IMR-90 (cell line): ENCODE measurements around the gene SMIM41. TPM values are rescaled to one million over a fixed set of nuclear protein-coding genes. Genes with fewer than 3 reads are reported as not detected.

Experiments used
- ATAC-seq: fragments of 200-7000 bp; cut with Tn5 transposase; 2 replicates; pipeline ENCODE4 v1.9.1; 2020; ENCODE audit warnings: low read depth, mild to moderate bottlenecking, moderate library complexity
- BruUV-seq: library from RNA; stranded (reverse); fragments of 400-500 nt; replicated peaks from 2 replicates; lab custom pipeline; 2021; lab: Mats Ljungman, UMichigan
- CTCF ChIA-PET: fragments of 300-600 bp; formaldehyde crosslinking; extraction: SDS; loops from one replicate; lab custom pipeline; 2021; ENCODE audit warnings: antibody characterized with exemption; lab: Yijun Ruan, JAX
- POLR2A ChIA-PET: fragments of 300-600 bp; sonication (Branson Sonifier 250); formaldehyde crosslinking; loops from one replicate; lab custom pipeline; 2022; ENCODE audit warnings: antibody characterized with exemption; ENCODE audit not compliant: unreplicated experiment; lab: Charles Lee
- DNase-seq: peaks from one replicate; pipeline ENCODE4 v3.0.0; 2013
- H2AFZ ChIP-seq: replicated peaks from 2 replicates; pipeline ENCODE3; 2013; ENCODE audit warnings: low read length, mild to moderate bottlenecking; ENCODE audit not compliant: poor library complexity
- H2AK5ac ChIP-seq: 2 replicates; pipeline ENCODE4 v1.6.1; 2013; ENCODE audit warnings: low read depth, low read length, inconsistent platforms
- H2AK9ac ChIP-seq: replicated peaks from 2 replicates; pipeline ENCODE3; 2013; ENCODE audit warnings: mild to moderate bottlenecking, low read depth, low read length, moderate library complexity; ENCODE audit not compliant: poor library complexity
- H2BK120ac ChIP-seq: 2 replicates; pipeline ENCODE4 v1.6.1; 2013; ENCODE audit warnings: low read depth, low read length, inconsistent platforms
- H2BK15ac ChIP-seq: 3 replicates; pipeline ENCODE4 v1.6.1; 2013; ENCODE audit warnings: low read depth, low read length, inconsistent platforms
- H2BK20ac ChIP-seq: 2 replicates; pipeline ENCODE4 v1.6.1; 2013; ENCODE audit warnings: low read depth, mild to moderate bottlenecking, inconsistent platforms, low read length, moderate library complexity
- H2BK5ac ChIP-seq: 2 replicates; pipeline ENCODE4 v1.6.1; 2013; ENCODE audit warnings: mild to moderate bottlenecking, low read depth, low read length, inconsistent platforms; ENCODE audit not compliant: poor library complexity, severe bottlenecking
- H3K14ac ChIP-seq: replicated peaks from 2 replicates; pipeline ENCODE4 v1.6.1; 2013; ENCODE audit warnings: low read depth, low read length, inconsistent platforms
- H3K18ac ChIP-seq: 2 replicates; pipeline ENCODE4 v1.6.1; 2013; ENCODE audit warnings: low read depth, low read length, control low read depth
- H3K23ac ChIP-seq: 2 replicates; pipeline ENCODE4 v1.6.1; 2013; ENCODE audit warnings: low read depth, low read length, inconsistent platforms
- H3K27ac ChIP-seq: 2 replicates; pipeline ENCODE4 v1.5.1; 2013; ENCODE audit warnings: mild to moderate bottlenecking, control low read depth, low read length; ENCODE audit not compliant: insufficient read depth
- H3K27me3 ChIP-seq: 2 replicates; pipeline ENCODE4 v1.6.1; 2013; ENCODE audit warnings: low read length; ENCODE audit not compliant: control insufficient read depth, insufficient read depth
- H3K36me3 ChIP-seq: 2 replicates; pipeline ENCODE4 v1.6.1; 2013; ENCODE audit warnings: low read length, mixed read lengths; ENCODE audit not compliant: control insufficient read depth, insufficient read depth
- H3K4ac ChIP-seq: 2 replicates; pipeline ENCODE4 v1.6.1; 2013; ENCODE audit warnings: low read depth, low read length, inconsistent platforms
- H3K4me1 ChIP-seq: 2 replicates; pipeline ENCODE4 v1.6.1; 2013; ENCODE audit warnings: low read length, mixed read lengths; ENCODE audit not compliant: control insufficient read depth, insufficient read depth
- H3K4me2 ChIP-seq: 2 replicates; pipeline ENCODE4 v1.6.1; 2013; ENCODE audit warnings: low read depth, mild to moderate bottlenecking, control low read depth, low read length, moderate library complexity
- H3K4me3 ChIP-seq: 2 replicates; pipeline ENCODE4 v1.5.1; 2013; ENCODE audit warnings: low read depth, mild to moderate bottlenecking, control low read depth, low read length, moderate library complexity; ENCODE audit not compliant: insufficient read depth
- H3K56ac ChIP-seq: 2 replicates; pipeline ENCODE4 v1.6.1; 2013; ENCODE audit warnings: low read length, inconsistent platforms; ENCODE audit not compliant: insufficient read depth; ENCODE audit errors: extremely low read depth
- H3K79me1 ChIP-seq, 2 experiments: 2 replicates each; pipeline ENCODE4 v1.6.1; 2013; ENCODE audit warnings: low read length in 2 of 2, inconsistent platforms in 1 of 2, low read depth in 1 of 2
- H3K9ac ChIP-seq: 2 replicates; pipeline ENCODE4 v1.6.1; 2013; ENCODE audit warnings: low read depth, low read length, control low read depth
- H3K9me1 ChIP-seq: 2 replicates; pipeline ENCODE4 v1.6.1; 2013; ENCODE audit warnings: low read length, inconsistent platforms; ENCODE audit not compliant: insufficient read depth
- H3K9me3 ChIP-seq: 2 replicates; pipeline ENCODE4 v1.6.1; 2013; ENCODE audit warnings: low read length; ENCODE audit not compliant: control insufficient read depth, insufficient read depth
- H4K20me1 ChIP-seq: 2 replicates; pipeline ENCODE4 v1.6.1; 2013; ENCODE audit warnings: low read length, inconsistent platforms; ENCODE audit not compliant: insufficient read depth
- H4K5ac ChIP-seq: 2 replicates; pipeline ENCODE4 v1.6.1; 2013; ENCODE audit warnings: mild to moderate bottlenecking, low read depth, low read length, control low read depth
- H4K8ac ChIP-seq, 2 experiments: 2 replicates each; pipeline ENCODE4 v1.6.1; 2013; ENCODE audit warnings: low read depth in 2 of 2, low read length in 2 of 2, control low read depth in 1 of 2, inconsistent platforms in 1 of 2
- H4K91ac ChIP-seq: 2 replicates; pipeline ENCODE4 v1.6.1; 2013; ENCODE audit warnings: low read depth, low read length, inconsistent platforms; ENCODE audit not compliant: insufficient read depth
- BHLHE40 ChIP-seq: fragments of 150-350 bp; IDR thresholded peaks from 2 replicates; pipeline ENCODE4 v1.6.1; 2016; ENCODE audit warnings: mild to moderate bottlenecking, low read depth, low read length
- CEBPB ChIP-seq: IDR thresholded peaks from 2 replicates; pipeline ENCODE4 v1.6.1; 2012; ENCODE audit warnings: low read depth, low read length, improper control_type of control experiment
- CHD1 ChIP-seq: IDR thresholded peaks from 2 replicates; pipeline ENCODE4 v1.6.1; 2012; ENCODE audit warnings: low read depth, low read length, improper control_type of control experiment
- CTCF ChIP-seq: conservative IDR thresholded peaks from 2 replicates; pipeline ENCODE4 v1.5.1; 2012; ENCODE audit warnings: mild to moderate bottlenecking, low read depth, low read length, improper control_type of control experiment
- FOS ChIP-seq: fragments of 150-350 bp; IDR thresholded peaks from 2 replicates; pipeline ENCODE4 v1.6.1; 2016; ENCODE audit warnings: low read depth, low read length
- MAFK ChIP-seq: IDR thresholded peaks from 2 replicates; pipeline ENCODE4 v1.6.1; 2012; ENCODE audit warnings: low read depth, low read length, improper control_type of control experiment
- MAZ ChIP-seq: IDR thresholded peaks from 2 replicates; pipeline ENCODE4 v1.6.1; 2012; ENCODE audit warnings: low read depth, mild to moderate bottlenecking, low read length, improper control_type of control experiment, moderate library complexity, borderline replicate concordance
- MXI1 ChIP-seq: IDR thresholded peaks from 2 replicates; pipeline ENCODE4 v1.6.1; 2012; ENCODE audit warnings: low read depth, mild to moderate bottlenecking, low read length, moderate library complexity, borderline replicate concordance
- NFE2L2 ChIP-seq: fragments of 150-350 bp; IDR thresholded peaks from 2 replicates; pipeline ENCODE4 v1.6.1; 2016; ENCODE audit warnings: low read depth, mild to moderate bottlenecking, low read length
- POLR2A ChIP-seq: IDR thresholded peaks from 2 replicates; pipeline ENCODE4 v1.6.1; 2012; ENCODE audit warnings: mild to moderate bottlenecking, low read depth, low read length
- RAD21 ChIP-seq: IDR thresholded peaks from 2 replicates; pipeline ENCODE4 v1.6.1; 2012; ENCODE audit warnings: low read length, improper control_type of control experiment
- RCOR1 ChIP-seq: IDR thresholded peaks from 2 replicates; pipeline ENCODE4 v1.6.1; 2012; ENCODE audit warnings: mild to moderate bottlenecking, low read length, improper control_type of control experiment; ENCODE audit not compliant: insufficient replicate concordance
- RFX5 ChIP-seq: IDR thresholded peaks from 2 replicates; pipeline ENCODE4 v1.8.0; 2012; ENCODE audit warnings: low read depth, mild to moderate bottlenecking, low read length, moderate library complexity
- SMC3 ChIP-seq: fragments of 150-350 bp; IDR thresholded peaks from 2 replicates; pipeline ENCODE4 v1.6.1; 2016; ENCODE audit warnings: low read depth, mild to moderate bottlenecking, antibody characterized with exemption, low read length, moderate library complexity
- WGBS, 2 experiments: methylation state at CpG; one replicate each; pipeline versions ENCODE4 v1.1.5 to v1.1.7; 2013; ENCODE audit warnings: missing lambda C conversion rate in 2 of 2; ENCODE audit not compliant: insufficient read length in 1 of 2; ENCODE audit errors: extremely low coverage in 2 of 2; 5-methylcytosine and 5-hydroxymethylcytosine counted together
- dilution Hi-C: fragments of 300-500 bp; cut with HindIII; formaldehyde crosslinking; loops from one replicate; pipeline ENCODE4 v1.14.3; 2018; ENCODE audit warnings: low sequenced_read_pairs; ENCODE audit not compliant: unreplicated experiment
- in situ Hi-C: fragments of 300-500 bp; cut with MboI; formaldehyde crosslinking; loops from 3 replicates; pipeline ENCODE4 v1.14.3; 2019; ENCODE audit warnings: low sequenced_read_pairs, inconsistent platforms, mixed read lengths
- intact Hi-C: fragments of 100-400 bp; cut with micrococcal nuclease; formaldehyde crosslinking; loops from 2 replicates; pipeline ENCODE4 v1.10.0; 2022
- polyA plus RNA-seq, 3 experiments: library from polyadenylated mRNA; depleted of rRNA; stranded (reverse); fragments of >200 nt; gene quantifications; 2 replicates each; pipeline ENCODE4 v1.2.3, GENCODE V29; 2012; ENCODE audit warnings: low replicate concordance in 1 of 3
- total RNA-seq: library from RNA; depleted of rRNA; stranded (reverse); fragments of >200 nt; gene quantifications from 2 replicates; pipeline ENCODE4 v1.2.3, GENCODE V29; 2012
- TF ChIP-seq, protein P1 (sequence below): fragments of 150-350 bp; IDR thresholded peaks from 2 replicates; pipeline ENCODE4 v1.6.1; 2016; ENCODE audit warnings: low read depth, mild to moderate bottlenecking, low read length, moderate library complexity, borderline replicate concordance
- TF ChIP-seq, protein P2 (sequence below): fragments of 150-350 bp; IDR thresholded peaks from 2 replicates; pipeline ENCODE4 v1.6.1; 2017; ENCODE audit warnings: mild to moderate bottlenecking, antibody characterized with exemption, low read length, low read depth

Gene SMIM41
- total and polyA plus RNA-seq, 2 of the 4 experiments (the other 2 are of a cell fraction): not detected

DNA sequence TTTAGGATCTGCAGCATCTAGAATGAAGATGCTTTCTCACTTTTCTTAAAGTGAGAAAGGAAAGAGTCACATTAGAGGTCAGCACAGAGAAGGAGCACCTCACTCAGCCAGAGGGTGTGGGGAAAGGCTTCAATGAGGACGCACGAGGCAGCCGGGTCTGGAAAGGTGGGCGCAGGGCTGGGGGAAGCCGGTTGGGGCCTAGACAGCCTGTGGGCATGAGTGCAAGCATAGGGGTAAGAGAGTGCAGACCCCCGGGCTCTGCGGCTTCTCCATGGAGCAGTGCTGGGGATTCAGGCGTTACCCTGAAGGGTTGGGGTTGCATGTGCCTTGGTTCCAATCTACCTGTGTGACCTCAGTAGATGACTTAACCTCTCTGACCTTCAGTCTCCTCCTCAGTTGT is 62.4 kb downstream of the SMIM41 start:
- no peak overlapping the region for H3K14ac ChIP-seq
- H2AK5ac ChIP-seq: no peak overlapping the region
- in situ Hi-C loops (no loop called here), intact Hi-C loops (no loop called here), dilution Hi-C loops (no loop called here)
- no peak overlapping the region for H3K56ac ChIP-seq
- H4K8ac ChIP-seq: no peak overlapping the region
- H3K4ac ChIP-seq: no peak overlapping the region
- peaks cover 20% of the 10 kb centered on the region for H3K4me1 ChIP-seq
- WGBS, 2 experiments: 100% methylated on average over 2 of the region's 8 CpGs; no CpG with 5 or more reads in 1 of the 2 experiments
- no peak overlapping the region for H2BK15ac ChIP-seq
- no peaks in the 10 kb centered on the region for H3K36me3 ChIP-seq
- no peak overlapping the region for H3K4me2 ChIP-seq
- H3K18ac ChIP-seq: no peak overlapping the region
- ChIA-PET CTCF (no interaction called here), POLR2A (no interaction called here)
- BruUV-seq: no TSS peak
- no peaks in the 10 kb centered on the region for H3K27me3 ChIP-seq
- DNase-seq: no peak
- no peaks in the 10 kb centered on the region for H3K9me3 ChIP-seq
- no peak overlapping the region for H3K4me3 ChIP-seq
- TF ChIP-seq, protein P1, sequence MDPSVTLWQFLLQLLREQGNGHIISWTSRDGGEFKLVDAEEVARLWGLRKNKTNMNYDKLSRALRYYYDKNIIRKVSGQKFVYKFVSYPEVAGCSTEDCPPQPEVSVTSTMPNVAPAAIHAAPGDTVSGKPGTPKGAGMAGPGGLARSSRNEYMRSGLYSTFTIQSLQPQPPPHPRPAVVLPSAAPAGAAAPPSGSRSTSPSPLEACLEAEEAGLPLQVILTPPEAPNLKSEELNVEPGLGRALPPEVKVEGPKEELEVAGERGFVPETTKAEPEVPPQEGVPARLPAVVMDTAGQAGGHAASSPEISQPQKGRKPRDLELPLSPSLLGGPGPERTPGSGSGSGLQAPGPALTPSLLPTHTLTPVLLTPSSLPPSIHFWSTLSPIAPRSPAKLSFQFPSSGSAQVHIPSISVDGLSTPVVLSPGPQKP: no peak
- TF ChIP-seq MAFK (no peak), POLR2A (no peak), MXI1 (no peak), BHLHE40 (no peak), RCOR1 (no peak), CTCF (no peak), MAZ (no peak), CEBPB (no peak), RAD21 (no peak), RFX5 (no peak), NFE2L2 (no peak), FOS (no peak), CHD1 (no peak), SMC3 (no peak)
- TF ChIP-seq, protein P2, sequence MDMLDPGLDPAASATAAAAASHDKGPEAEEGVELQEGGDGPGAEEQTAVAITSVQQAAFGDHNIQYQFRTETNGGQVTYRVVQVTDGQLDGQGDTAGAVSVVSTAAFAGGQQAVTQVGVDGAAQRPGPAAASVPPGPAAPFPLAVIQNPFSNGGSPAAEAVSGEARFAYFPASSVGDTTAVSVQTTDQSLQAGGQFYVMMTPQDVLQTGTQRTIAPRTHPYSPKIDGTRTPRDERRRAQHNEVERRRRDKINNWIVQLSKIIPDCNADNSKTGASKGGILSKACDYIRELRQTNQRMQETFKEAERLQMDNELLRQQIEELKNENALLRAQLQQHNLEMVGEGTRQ: no peak
- H2BK20ac ChIP-seq: no peak overlapping the region
- H2AK9ac ChIP-seq: no peak overlapping the region
- H3K9me1 ChIP-seq: peaks cover 22% of the 10 kb centered on the region
- no peak overlapping the region for H4K5ac ChIP-seq
- no peak overlapping the region for H2BK5ac ChIP-seq
- H4K91ac ChIP-seq: no peak overlapping the region
- H2BK120ac ChIP-seq: no peak overlapping the region; the same call in 1 of the 2 replicates
- H2AFZ ChIP-seq: no peak overlapping the region
- no peaks in the 10 kb centered on the region for H4K20me1 ChIP-seq
- H3K27ac ChIP-seq: no peak overlapping the region
- H3K9ac ChIP-seq: no peak overlapping the region
- H3K23ac ChIP-seq: no peak overlapping the region
- no peak for ATAC-seq
- H3K79me1 ChIP-seq: peaks cover 7 to 18% of the 10 kb centered on the region in 2 experiments; a peak in 3 of 4 replicates
